ENCODE results near the gene IL17B. TPM values are rescaled to one million over a fixed set of nuclear protein-coding genes. Genes with fewer than 3 reads are reported as not detected.

The IL17B gene
- total RNA-seq, 1 experiment from 2014 or later = not detected

GRCh38 chr5:149417711-149418368 is 38.7 kb upstream of the IL17B start (continued):
- TF ChIP-seq USF1 (CRISPR knock-in tag; IDR thresholded peaks at IDR 0.05) = no peak
- no peak for TF ChIP-seq ZSCAN18 (CRISPR knock-in tag; IDR thresholded peaks at IDR 0.05)
- TF ChIP-seq NR2C2 (CRISPR knock-in tag; IDR thresholded peaks at IDR 0.05) = no peak

GRCh38 chr5:149416987-149417710 is 38.1 kb upstream of the IL17B start:
- POLR2A ChIA-PET = no interaction called here
- peak overlapping the region; percentile 45; the same call in 1 of the 2 replicates for H3K27ac Mint-ChIP-seq
- TF ChIP-seq PRDM15 (CRISPR knock-in tag; IDR thresholded peaks at IDR 0.05) = no peak
- TF ChIP-seq CBFB (CRISPR knock-in tag; IDR thresholded peaks at IDR 0.05; ENCODE audit: low read depth) = no peak
- TF ChIP-seq TEAD4 (CRISPR knock-in tag; IDR thresholded peaks at IDR 0.05) = no peak
- TF ChIP-seq E2F4 (CRISPR knock-in tag; IDR thresholded peaks at IDR 0.05; ENCODE audit: borderline replicate concordance, low read depth) = no peak
- TF ChIP-seq USF2 (CRISPR knock-in tag; IDR thresholded peaks at IDR 0.05) = no peak
- no peak for TF ChIP-seq TEAD1 (CRISPR knock-in tag; IDR thresholded peaks at IDR 0.05)
- TF ChIP-seq ZNF423 (CRISPR knock-in tag; IDR thresholded peaks at IDR 0.05) = no peak
- TF ChIP-seq ATF1 (CRISPR knock-in tag; IDR thresholded peaks at IDR 0.05) = no peak
- no peak for TF ChIP-seq RORB (CRISPR knock-in tag; IDR thresholded peaks at IDR 0.05)
- no peak for TF ChIP-seq GRHL2 (CRISPR knock-in tag; IDR thresholded peaks at IDR 0.05; ENCODE audit: insufficient replicate concordance, severe bottlenecking)
- TF ChIP-seq MYBL2 (CRISPR knock-in tag; IDR thresholded peaks at IDR 0.05) = no peak
- TF ChIP-seq FOXK1 (CRISPR knock-in tag; IDR thresholded peaks at IDR 0.05) = no peak
- ATAC-seq (peak; percentile 38), DNase-seq (ENCODE audit: low spot score) (no peak)
- peaks cover 28% of the 10 kb centered on the region for H3K4me1 Mint-ChIP-seq
- H3K9me3 Mint-ChIP-seq = no peaks in the 10 kb centered on the region
- H3K4me3 Mint-ChIP-seq = no peak overlapping the region
- no peaks in the 10 kb centered on the region for H3K36me3 Mint-ChIP-seq
- CTCF ChIA-PET = interaction anchor here (1.2 to 1.8 kb wide), 3 partner anchors 11 to 45 kb away, joined by 3 to 8 read pairs (median 5); no protein-coding TSS in a partner anchor
- no peaks in the 10 kb centered on the region for H3K27me3 Mint-ChIP-seq (ENCODE audit: low read depth)
